B cell (primary cell): ENCODE measurements around the gene PHKA2. TPM values are rescaled to one million over a fixed set of nuclear protein-coding genes. Genes with fewer than 3 reads are reported as not detected.

ENCODE experiments used
- ATAC-seq: fragments of 200-7000 bp; cut with Tn5 transposase; one replicate; pipeline ENCODE4 v1.10.0; 2021; ENCODE audit warnings: low read depth, mild to moderate bottlenecking, moderate number of reproducible peaks, moderate library complexity
- CTCF ChIA-PET: fragments of 350-600 bp; sonication (Branson Sonifier 250); formaldehyde crosslinking; loops from one replicate; lab custom pipeline; 2021; ENCODE audit warnings: antibody characterized with exemption, inconsistent platforms; lab: Charles Lee
- POLR2A ChIA-PET: fragments of 350-600 bp; sonication (Branson Sonifier 250); formaldehyde crosslinking; loops from one replicate; lab custom pipeline; 2021; ENCODE audit warnings: antibody characterized with exemption; lab: Charles Lee
- DNase-seq: peaks from one replicate; pipeline ENCODE4 v3.0.0; 2013
- H2AFZ ChIP-seq: 2 replicates; pipeline ENCODE4 v1.6.1; 2012; ENCODE audit warnings: mild to moderate bottlenecking, low read depth, low read length; ENCODE audit not compliant: insufficient read depth, poor library complexity, severe bottlenecking
- H3K27ac ChIP-seq, 2 donors: 1 replicate in 1 of 2; 2 replicates in 1 of 2; pipeline ENCODE4 v1.5.1; 2012 to 2013; ENCODE audit warnings: low read length in 2 of 2, mild to moderate bottlenecking in 2 of 2, moderate library complexity in 1 of 2
- H3K27me3 ChIP-seq, 4 experiments: fragments of 200-600 bp in 1 of 4; sonication (generic) in 1 of 4; replicated peaks in 1 of 4; 1 replicate in 2 of 4; 2 replicates in 2 of 4; pipeline versions ENCODE4 v1.6.1 to v1.7.0; 2013 to 2016; ENCODE audit warnings: low read length in 3 of 4, mild to moderate bottlenecking in 2 of 4, mixed read lengths in 1 of 4, moderate library complexity in 1 of 4; ENCODE audit not compliant: insufficient read depth in 4 of 4, control insufficient read depth in 3 of 4; ENCODE audit errors: control extremely low read depth in 1 of 4
- H3K36me3 ChIP-seq, 2 experiments: replicated peaks in 1 of 2; 1 replicate in 1 of 2; 2 replicates in 1 of 2; pipeline versions ENCODE4 v1.6.1 to v1.7.1; 2013; ENCODE audit warnings: low read length in 1 of 2; ENCODE audit not compliant: insufficient read depth in 2 of 2, control insufficient read depth in 1 of 2; ENCODE audit errors: control extremely low read depth in 1 of 2, extremely low read depth in 1 of 2
- H3K4me1 ChIP-seq, 2 donors: fragments of 200-600 bp in 1 of 2; sonication (generic) in 1 of 2; 1 replicate in 1 of 2; 2 replicates in 1 of 2; pipeline versions ENCODE4 v1.5.1 to v1.6.1; 2013 to 2017; ENCODE audit warnings: low read length in 2 of 2; ENCODE audit not compliant: control insufficient read depth in 2 of 2, insufficient read depth in 2 of 2
- H3K4me2 ChIP-seq: replicated peaks from 2 replicates; pipeline ENCODE3; 2012; ENCODE audit warnings: mild to moderate bottlenecking, low read depth, low read length; ENCODE audit not compliant: poor library complexity, severe bottlenecking
- H3K4me3 ChIP-seq, 5 experiments: fragments of 200-600 bp in 1 of 5; sonication (generic) in 1 of 5; 1 replicate in 3 of 5; 2 replicates in 2 of 5; pipeline versions ENCODE4 v1.5.1 to v1.7.0; 2011 to 2016; ENCODE audit warnings: low read length in 4 of 5, mild to moderate bottlenecking in 4 of 5, low read depth in 2 of 5, control low read depth in 1 of 5, moderate library complexity in 1 of 5; ENCODE audit not compliant: insufficient read depth in 1 of 5; ENCODE audit errors: control extremely low read depth in 1 of 5, extremely low read depth in 1 of 5
- H3K79me2 ChIP-seq: fragments of 200-600 bp; sonication (generic); one replicate; pipeline ENCODE4 v1.6.0; 2016; ENCODE audit warnings: low read length; ENCODE audit not compliant: control insufficient read depth, insufficient read depth
- H3K9ac ChIP-seq: fragments of 200-600 bp; sonication (generic); 2 replicates; pipeline ENCODE4 v1.6.1; 2017; ENCODE audit warnings: mild to moderate bottlenecking, low read length, moderate library complexity
- H3K9me3 ChIP-seq, 3 donors: one replicate each; pipeline versions ENCODE4 v1.6.1 to v1.7.1; 2013; ENCODE audit warnings: low read length in 2 of 3; ENCODE audit not compliant: control insufficient read depth in 2 of 3, insufficient read depth in 1 of 3; ENCODE audit errors: control extremely low read depth in 1 of 3
- H4K20me1 ChIP-seq: 2 replicates; pipeline ENCODE4 v1.6.0; 2012; ENCODE audit warnings: mild to moderate bottlenecking, low read length; ENCODE audit not compliant: insufficient read depth, control insufficient read depth, poor library complexity, severe bottlenecking
- H3K27ac Mint-ChIP-seq: one replicate; pipeline ENCODE4 v1.8.0; 2021; ENCODE audit warnings: mixed read lengths
- H3K27me3 Mint-ChIP-seq: one replicate; pipeline ENCODE4 v1.8.0; 2021; ENCODE audit warnings: mixed read lengths
- H3K4me1 Mint-ChIP-seq: one replicate; pipeline ENCODE4 v1.8.0; 2021; ENCODE audit warnings: mixed read lengths
- H3K4me3 Mint-ChIP-seq: one replicate; pipeline ENCODE4 v1.8.0; 2021; ENCODE audit warnings: mixed read lengths
- H3K9me3 Mint-ChIP-seq: one replicate; pipeline ENCODE4 v1.8.0; 2022; ENCODE audit warnings: mixed read lengths; ENCODE audit not compliant: insufficient read depth
- CTCF ChIP-seq: fragments of 200-600 bp; IDR thresholded peaks from one replicate; pipeline ENCODE4 v1.8.0; 2022; ENCODE audit warnings: antibody characterized with exemption, mild to moderate bottlenecking
- EZH2 ChIP-seq: IDR thresholded peaks from 2 replicates; pipeline ENCODE4 v1.6.1; 2012; ENCODE audit warnings: borderline replicate concordance, low read depth, mild to moderate bottlenecking, moderate library complexity, low read length; ENCODE audit not compliant: insufficient read depth, poor library complexity, severe bottlenecking
- WGBS: methylation state at CpG from one replicate; pipeline ENCODE4 v1.1.5; 2013; ENCODE audit warnings: missing lambda C conversion rate; ENCODE audit not compliant: insufficient coverage; 5-methylcytosine and 5-hydroxymethylcytosine counted together
- intact Hi-C: fragments of 100-400 bp; cut with micrococcal nuclease; formaldehyde crosslinking; loops from one replicate; pipeline ENCODE4 v1.10.0; 2022
- polyA plus RNA-seq: library from polyadenylated mRNA; depleted of rRNA; stranded (reverse); fragments of >200 nt; gene quantifications from 2 replicates; pipeline ENCODE4 v1.2.3, GENCODE V29; 2012
- total RNA-seq, 2 donors: library from RNA; stranded (reverse); fragments of 120-200 nt in 1 of 2; gene quantifications; 1 replicate in 1 of 2; 2 replicates in 1 of 2; pipeline versions ENCODE4 v1.2.3 to v1.2.4, GENCODE V29; 2013 to 2022

PHKA2 gene
- total and polyA plus RNA-seq, 2 donors (not counting 1 experiment from before 2014, with no cell fraction given), result 54.6 to 60.6 TPM

DNA sequence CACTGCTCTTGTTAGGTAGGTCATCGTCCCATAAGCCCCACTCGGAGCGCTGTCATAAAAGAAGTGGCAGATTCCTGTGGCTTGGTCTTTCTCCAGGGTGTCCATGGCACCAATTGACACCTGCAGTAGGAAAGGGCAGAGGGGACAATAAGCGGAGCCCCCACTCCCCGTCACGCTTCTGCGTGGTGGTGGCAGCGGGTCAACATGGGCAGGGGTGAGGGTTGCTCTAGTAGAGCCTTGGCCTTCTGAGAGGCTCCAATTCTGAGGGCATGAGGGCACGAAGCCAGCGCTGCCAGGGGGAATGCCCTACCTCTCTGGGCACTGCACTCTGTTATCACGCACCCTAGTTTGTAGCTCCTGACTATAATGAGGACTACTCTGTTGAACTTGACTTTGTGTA, 90.4 kb downstream of the PHKA2 start:
- 100% methylated on average over 7 of the region's 11 CpGs for WGBS

GRCh38 chrX:18892899-18893298, 91.0 kb downstream of the PHKA2 start:
- no peaks in the 10 kb centered on the region for H3K27me3 Mint-ChIP-seq
- no peak overlapping the region for H3K27ac ChIP-seq
- no peaks in the 10 kb centered on the region for H3K36me3 ChIP-seq
- TF ChIP-seq CTCF (no peak), EZH2 (no peak)
- H3K79me2 ChIP-seq, result no peaks in the 10 kb centered on the region
- no peak overlapping the region for H3K4me3 Mint-ChIP-seq
- no peak overlapping the region for H2AFZ ChIP-seq
- H3K9me3 Mint-ChIP-seq, result no peaks in the 10 kb centered on the region
- no peaks in the 10 kb centered on the region for H3K4me1 ChIP-seq
- no peak overlapping the region for H3K27ac Mint-ChIP-seq
- ChIA-PET POLR2A (no interaction called here), CTCF (no interaction called here)
- H3K4me3 ChIP-seq, result no peak overlapping the region
- DNase-seq (no peak), ATAC-seq (no peak)
- WGBS, result 91% methylated on average over 3 of the region's 6 CpGs
- no peaks in the 10 kb centered on the region for H3K27me3 ChIP-seq
- H3K4me1 Mint-ChIP-seq, result no peaks in the 10 kb centered on the region
- intact Hi-C loops, result no loop called here
- H4K20me1 ChIP-seq, result no peaks in the 10 kb centered on the region
- H3K9ac ChIP-seq, result no peak overlapping the region
- no peaks in the 10 kb centered on the region for H3K9me3 ChIP-seq
- H3K4me2 ChIP-seq, result no peak overlapping the region

More for the DNA sequence above, 90.4 kb downstream of the PHKA2 start:
- POLR2A ChIA-PET, result no interaction called here
- Histone ChIP-seq H2AFZ (no peak overlapping the region), H4K20me1 (no peaks in the 10 kb centered on the region), H3K27me3 (no peaks in the 10 kb centered on the region), H3K9ac (no peak overlapping the region), H3K9me3 (no peaks in the 10 kb centered on the region), H3K36me3 (no peaks in the 10 kb centered on the region), H3K4me1 (no peaks in the 10 kb centered on the region), H3K4me3 (no peak overlapping the region), H3K79me2 (no peaks in the 10 kb centered on the region), H3K27ac (no peak overlapping the region), H3K4me2 (no peak overlapping the region)
- no peak overlapping the region for H3K27ac Mint-ChIP-seq
- no peak overlapping the region for H3K4me3 Mint-ChIP-seq
- DNase-seq (no peak), ATAC-seq (no peak)
- H3K9me3 Mint-ChIP-seq, result no peaks in the 10 kb centered on the region
- H3K4me1 Mint-ChIP-seq, result no peaks in the 10 kb centered on the region
- H3K27me3 Mint-ChIP-seq, result no peaks in the 10 kb centered on the region
- TF ChIP-seq CTCF, result no peak
- TF ChIP-seq EZH2, result no peak
- CTCF ChIA-PET, result no interaction called here
- intact Hi-C loops, result no loop called here
